ENCODE results near the gene RNF41.

DNA sequence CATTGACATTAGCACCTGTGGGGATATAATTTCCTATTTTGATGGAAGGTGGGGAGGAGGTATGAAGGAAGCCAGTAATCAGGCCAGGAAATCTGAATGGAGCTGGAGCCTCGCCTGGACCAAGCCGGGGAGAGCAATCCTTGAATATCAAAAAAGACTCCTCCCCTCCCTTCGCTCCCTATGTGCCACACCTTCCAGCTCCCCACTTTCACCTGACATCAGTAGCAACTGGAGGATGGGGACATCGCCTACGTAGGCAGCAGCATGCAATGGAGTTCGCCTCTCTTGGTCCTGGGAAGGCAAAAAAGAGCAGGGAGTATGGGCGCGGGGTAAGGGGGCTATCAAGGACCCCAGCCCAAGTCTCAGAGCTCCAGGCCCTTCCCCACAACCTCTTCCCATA, 35.3 kb upstream of the RNF41 start:
- TF ChIP-seq, protein P1, sequence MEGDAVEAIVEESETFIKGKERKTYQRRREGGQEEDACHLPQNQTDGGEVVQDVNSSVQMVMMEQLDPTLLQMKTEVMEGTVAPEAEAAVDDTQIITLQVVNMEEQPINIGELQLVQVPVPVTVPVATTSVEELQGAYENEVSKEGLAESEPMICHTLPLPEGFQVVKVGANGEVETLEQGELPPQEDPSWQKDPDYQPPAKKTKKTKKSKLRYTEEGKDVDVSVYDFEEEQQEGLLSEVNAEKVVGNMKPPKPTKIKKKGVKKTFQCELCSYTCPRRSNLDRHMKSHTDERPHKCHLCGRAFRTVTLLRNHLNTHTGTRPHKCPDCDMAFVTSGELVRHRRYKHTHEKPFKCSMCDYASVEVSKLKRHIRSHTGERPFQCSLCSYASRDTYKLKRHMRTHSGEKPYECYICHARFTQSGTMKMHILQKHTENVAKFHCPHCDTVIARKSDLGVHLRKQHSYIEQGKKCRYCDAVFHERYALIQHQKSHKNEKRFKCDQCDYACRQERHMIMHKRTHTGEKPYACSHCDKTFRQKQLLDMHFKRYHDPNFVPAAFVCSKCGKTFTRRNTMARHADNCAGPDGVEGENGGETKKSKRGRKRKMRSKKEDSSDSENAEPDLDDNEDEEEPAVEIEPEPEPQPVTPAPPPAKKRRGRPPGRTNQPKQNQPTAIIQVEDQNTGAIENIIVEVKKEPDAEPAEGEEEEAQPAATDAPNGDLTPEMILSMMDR (IDR thresholded peaks at IDR 0.05) = no peak
- no peak for TF ChIP-seq POLR2A (IDR thresholded peaks at IDR 0.05)

Measured in testis (tissue), 2 donors.